Measurements from ENCODE around the gene PTDSS2. TPM values are rescaled to one million over a fixed set of nuclear protein-coding genes. Genes with fewer than 3 reads are reported as not detected.

Gene PTDSS2
- total and polyA plus RNA-seq, 10 of the 15 experiments (the other 5 are each of a cell fraction or from before 2014, with no cell fraction given) = 0.39 to 21.1 (median 10.8) TPM

DNA sequence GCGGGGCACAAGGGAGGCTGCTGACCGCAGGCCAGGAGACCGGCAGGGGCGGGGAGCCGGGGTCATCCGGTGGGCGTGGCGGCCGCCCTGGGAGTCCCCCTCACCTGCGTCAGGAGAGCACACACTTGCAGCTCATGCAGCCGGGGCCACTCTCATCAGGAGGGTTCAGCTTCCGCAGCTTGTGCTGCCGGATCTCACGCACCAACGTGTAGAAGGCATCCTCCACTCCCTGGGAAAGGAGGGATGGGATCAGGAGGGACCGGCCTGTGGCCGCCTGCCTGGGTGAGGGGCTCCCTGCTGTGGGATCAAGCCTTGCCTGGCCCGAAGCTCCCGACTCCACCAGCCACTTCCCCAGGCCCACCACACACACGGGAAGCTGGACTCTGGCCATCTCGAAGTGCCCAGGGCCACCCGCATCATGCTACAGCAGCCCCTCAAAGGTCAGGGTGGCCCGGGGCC is 82.5 kb downstream of the PTDSS2 start:
- H3K4me2 ChIP-seq (ENCODE audit: control insufficient read depth, insufficient read depth) = no peak overlapping the region
- H3K9me3 ChIP-seq (replicated peaks; ENCODE audit: control insufficient read depth, insufficient read depth, low read length) = no peaks in the 10 kb centered on the region
- H3K4me1 ChIP-seq (ENCODE audit: control insufficient read depth, insufficient read depth, low read length) = peaks cover 15% of the 10 kb centered on the region
- RAD21 ChIA-PET (ENCODE audit: unreplicated experiment) = no interaction called here
- no peaks in the 10 kb centered on the region for H4K20me1 ChIP-seq (ENCODE audit: control insufficient read depth, insufficient read depth)
- WGBS (ENCODE audit: insufficient coverage, insufficient replicate concordance, low lambda C conversion rate, missing lambda C conversion rate) = 88% methylated on average over 23 of the region's 23 CpGs
- no peaks in the 10 kb centered on the region for H3K27me3 ChIP-seq (replicated peaks in 1 of 2; ENCODE audit: control insufficient read depth in 2 of 2, insufficient read depth in 2 of 2, low read length in 1 of 2)
- POLR2A ChIA-PET = no interaction called here
- H3K79me2 ChIP-seq (ENCODE audit: control insufficient read depth, insufficient read depth, low read length) = peaks cover 16% of the 10 kb centered on the region
- ATAC-seq (no peak), DNase-seq (ENCODE audit: low read depth, low spot score) (no peak), FAIRE-seq (no peak)
- H3K4me3 ChIP-seq = no peak overlapping the region
- CTCF ChIA-PET = interaction anchor here (1.3 kb wide), 1 partner anchor 13 kb away, joined by 3 read pairs; no protein-coding TSS in a partner anchor
- no peak overlapping the region for H2AFZ ChIP-seq (ENCODE audit: control insufficient read depth, low read depth, low read length)
- no TSS peak for BruUV-seq (replicated peaks)
- in situ Hi-C loops (cut with MboI) = no loop called here
- H3K9ac ChIP-seq (ENCODE audit: control insufficient read depth, insufficient read depth, low read length) = no peak overlapping the region
- H3K27ac ChIP-seq (ENCODE audit: control insufficient read depth, insufficient read depth) = no peak overlapping the region
- SMC1A ChIA-PET (ENCODE audit: uncharacterized antibody, unreplicated experiment) = interaction anchor here (2.1 kb wide), 1 partner anchor 14 kb away, joined by 5 read pairs; no protein-coding TSS in a partner anchor
- intact Hi-C loops (cut with micrococcal nuclease; ENCODE audit: unreplicated experiment) = no loop called here
- H3K36me3 ChIP-seq (ENCODE audit: control insufficient read depth in 2 of 2, insufficient read depth in 2 of 2, low read length in 1 of 2) = peaks cover 0 to 12% of the 10 kb centered on the region in 2 experiments; a peak in 3 of 4 replicates
- no peak for TF ChIP-seq USF1 (IDR thresholded peaks at IDR 0.05; ENCODE audit: borderline replicate concordance, extremely low read length, insufficient read depth, low read depth, low read length)
- no peak for TF ChIP-seq ZBED1 (IDR thresholded peaks at IDR 0.05; ENCODE audit: borderline replicate concordance)
- TF ChIP-seq, protein P1, sequence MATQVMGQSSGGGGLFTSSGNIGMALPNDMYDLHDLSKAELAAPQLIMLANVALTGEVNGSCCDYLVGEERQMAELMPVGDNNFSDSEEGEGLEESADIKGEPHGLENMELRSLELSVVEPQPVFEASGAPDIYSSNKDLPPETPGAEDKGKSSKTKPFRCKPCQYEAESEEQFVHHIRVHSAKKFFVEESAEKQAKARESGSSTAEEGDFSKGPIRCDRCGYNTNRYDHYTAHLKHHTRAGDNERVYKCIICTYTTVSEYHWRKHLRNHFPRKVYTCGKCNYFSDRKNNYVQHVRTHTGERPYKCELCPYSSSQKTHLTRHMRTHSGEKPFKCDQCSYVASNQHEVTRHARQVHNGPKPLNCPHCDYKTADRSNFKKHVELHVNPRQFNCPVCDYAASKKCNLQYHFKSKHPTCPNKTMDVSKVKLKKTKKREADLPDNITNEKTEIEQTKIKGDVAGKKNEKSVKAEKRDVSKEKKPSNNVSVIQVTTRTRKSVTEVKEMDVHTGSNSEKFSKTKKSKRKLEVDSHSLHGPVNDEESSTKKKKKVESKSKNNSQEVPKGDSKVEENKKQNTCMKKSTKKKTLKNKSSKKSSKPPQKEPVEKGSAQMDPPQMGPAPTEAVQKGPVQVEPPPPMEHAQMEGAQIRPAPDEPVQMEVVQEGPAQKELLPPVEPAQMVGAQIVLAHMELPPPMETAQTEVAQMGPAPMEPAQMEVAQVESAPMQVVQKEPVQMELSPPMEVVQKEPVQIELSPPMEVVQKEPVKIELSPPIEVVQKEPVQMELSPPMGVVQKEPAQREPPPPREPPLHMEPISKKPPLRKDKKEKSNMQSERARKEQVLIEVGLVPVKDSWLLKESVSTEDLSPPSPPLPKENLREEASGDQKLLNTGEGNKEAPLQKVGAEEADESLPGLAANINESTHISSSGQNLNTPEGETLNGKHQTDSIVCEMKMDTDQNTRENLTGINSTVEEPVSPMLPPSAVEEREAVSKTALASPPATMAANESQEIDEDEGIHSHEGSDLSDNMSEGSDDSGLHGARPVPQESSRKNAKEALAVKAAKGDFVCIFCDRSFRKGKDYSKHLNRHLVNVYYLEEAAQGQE (IDR thresholded peaks at IDR 0.05; ENCODE audit: low read depth, low read length) = no peak
- no peak for TF ChIP-seq CBFB (IDR thresholded peaks at IDR 0.05; ENCODE audit: low read depth)
- no peak for TF ChIP-seq PRDM15 (CRISPR knock-in tag; IDR thresholded peaks at IDR 0.05)
- TF ChIP-seq EP300 (IDR thresholded peaks at IDR 0.05; ENCODE audit: borderline replicate concordance in 1 of 2, control insufficient read depth in 1 of 2, low read depth in 2 of 2, low read length in 2 of 2) = no peak
- TF ChIP-seq STAT3 (IDR thresholded peaks at IDR 0.05; ENCODE audit: low read depth, low read length) = no peak
- no peak for TF ChIP-seq FOS (IDR thresholded peaks at IDR 0.05; ENCODE audit: borderline replicate concordance, extremely low read depth, insufficient read length)
- TF ChIP-seq, protein P2, sequence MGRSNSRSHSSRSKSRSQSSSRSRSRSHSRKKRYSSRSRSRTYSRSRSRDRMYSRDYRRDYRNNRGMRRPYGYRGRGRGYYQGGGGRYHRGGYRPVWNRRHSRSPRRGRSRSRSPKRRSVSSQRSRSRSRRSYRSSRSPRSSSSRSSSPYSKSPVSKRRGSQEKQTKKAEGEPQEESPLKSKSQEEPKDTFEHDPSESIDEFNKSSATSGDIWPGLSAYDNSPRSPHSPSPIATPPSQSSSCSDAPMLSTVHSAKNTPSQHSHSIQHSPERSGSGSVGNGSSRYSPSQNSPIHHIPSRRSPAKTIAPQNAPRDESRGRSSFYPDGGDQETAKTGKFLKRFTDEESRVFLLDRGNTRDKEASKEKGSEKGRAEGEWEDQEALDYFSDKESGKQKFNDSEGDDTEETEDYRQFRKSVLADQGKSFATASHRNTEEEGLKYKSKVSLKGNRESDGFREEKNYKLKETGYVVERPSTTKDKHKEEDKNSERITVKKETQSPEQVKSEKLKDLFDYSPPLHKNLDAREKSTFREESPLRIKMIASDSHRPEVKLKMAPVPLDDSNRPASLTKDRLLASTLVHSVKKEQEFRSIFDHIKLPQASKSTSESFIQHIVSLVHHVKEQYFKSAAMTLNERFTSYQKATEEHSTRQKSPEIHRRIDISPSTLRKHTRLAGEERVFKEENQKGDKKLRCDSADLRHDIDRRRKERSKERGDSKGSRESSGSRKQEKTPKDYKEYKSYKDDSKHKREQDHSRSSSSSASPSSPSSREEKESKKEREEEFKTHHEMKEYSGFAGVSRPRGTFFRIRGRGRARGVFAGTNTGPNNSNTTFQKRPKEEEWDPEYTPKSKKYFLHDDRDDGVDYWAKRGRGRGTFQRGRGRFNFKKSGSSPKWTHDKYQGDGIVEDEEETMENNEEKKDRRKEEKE (IDR thresholded peaks at IDR 0.05) = no peak
- TF ChIP-seq KLF5 (IDR thresholded peaks at IDR 0.05; ENCODE audit: partially characterized antibody) = no peak
- no peak for TF ChIP-seq EGR1 (IDR thresholded peaks at IDR 0.05; ENCODE audit: borderline replicate concordance in 1 of 2, low read depth in 2 of 2, low read length in 2 of 2)
- TF ChIP-seq IKZF1 (conservative IDR thresholded peaks at IDR 0.05) = no peak

Data from GM12878 (cell line).